Fibroblast of villous mesenchyme (primary cell): ENCODE data around the gene POLR2B. TPM values are rescaled to one million over a fixed set of nuclear protein-coding genes. Genes with fewer than 3 reads are reported as not detected.
"Not testable (repeated sequence)": the region's sequence is repeated elsewhere in the genome, so short reads cannot be mapped to it uniquely, and the experiment has no call there.

Source experiments
- DNase-seq: peaks from one replicate; pipeline ENCODE4 v3.0.0-alpha.2; 2010; ENCODE audit warnings: low read depth
- H3K4me3 ChIP-seq: 2 replicates; pipeline ENCODE4 v1.5.1; 2011; ENCODE audit warnings: low read depth, mild to moderate bottlenecking, low read length
- total RNA-seq: library from RNA; depleted of rRNA; stranded (reverse); fragments of >200 nt; gene quantifications from 2 replicates; pipeline ENCODE4 v1.2.3, GENCODE V29; 2012
- TF ChIP-seq, protein P1 (sequence below): IDR thresholded peaks from 2 replicates; pipeline ENCODE4 v1.5.1; 2012; ENCODE audit warnings: low read depth, mild to moderate bottlenecking, low read length; ENCODE audit not compliant: insufficient read depth

The POLR2B gene
- total RNA-seq, 1 donor = 136 TPM

GRCh38 chr4:57059890-57060716 lies 81.4 kb downstream of the POLR2B start:
- H3K4me3 ChIP-seq = no peak overlapping the region
- DNase-seq = no peak
- TF ChIP-seq, protein P1, sequence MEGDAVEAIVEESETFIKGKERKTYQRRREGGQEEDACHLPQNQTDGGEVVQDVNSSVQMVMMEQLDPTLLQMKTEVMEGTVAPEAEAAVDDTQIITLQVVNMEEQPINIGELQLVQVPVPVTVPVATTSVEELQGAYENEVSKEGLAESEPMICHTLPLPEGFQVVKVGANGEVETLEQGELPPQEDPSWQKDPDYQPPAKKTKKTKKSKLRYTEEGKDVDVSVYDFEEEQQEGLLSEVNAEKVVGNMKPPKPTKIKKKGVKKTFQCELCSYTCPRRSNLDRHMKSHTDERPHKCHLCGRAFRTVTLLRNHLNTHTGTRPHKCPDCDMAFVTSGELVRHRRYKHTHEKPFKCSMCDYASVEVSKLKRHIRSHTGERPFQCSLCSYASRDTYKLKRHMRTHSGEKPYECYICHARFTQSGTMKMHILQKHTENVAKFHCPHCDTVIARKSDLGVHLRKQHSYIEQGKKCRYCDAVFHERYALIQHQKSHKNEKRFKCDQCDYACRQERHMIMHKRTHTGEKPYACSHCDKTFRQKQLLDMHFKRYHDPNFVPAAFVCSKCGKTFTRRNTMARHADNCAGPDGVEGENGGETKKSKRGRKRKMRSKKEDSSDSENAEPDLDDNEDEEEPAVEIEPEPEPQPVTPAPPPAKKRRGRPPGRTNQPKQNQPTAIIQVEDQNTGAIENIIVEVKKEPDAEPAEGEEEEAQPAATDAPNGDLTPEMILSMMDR = no peak

DNA sequence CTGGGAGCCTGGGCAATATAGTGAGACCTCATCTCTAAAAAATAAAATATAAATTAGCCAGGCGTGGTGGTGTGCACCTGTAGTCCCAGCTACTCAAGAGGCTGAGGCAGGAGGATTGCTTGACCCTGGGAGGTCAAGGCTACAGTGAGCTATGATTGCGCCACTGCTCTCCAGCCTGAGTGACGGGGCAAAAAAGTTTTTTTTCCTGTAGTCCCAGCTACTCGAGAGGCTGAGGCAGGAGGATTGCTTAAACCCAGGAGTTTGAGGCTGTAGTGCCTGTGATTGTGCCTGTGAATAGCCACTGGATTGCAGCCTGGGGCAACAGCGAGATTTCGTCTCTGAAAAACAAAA lies 82.0 kb downstream of the POLR2B start:
- DNase-seq, H3K4me3 ChIP-seq: not testable (repeated sequence)

GRCh38 chr4:57061395-57061794 lies 82.7 kb downstream of the POLR2B start:
- no peak overlapping the region for H3K4me3 ChIP-seq
- no peak for DNase-seq
- TF ChIP-seq, protein P1 = no peak

DNA sequence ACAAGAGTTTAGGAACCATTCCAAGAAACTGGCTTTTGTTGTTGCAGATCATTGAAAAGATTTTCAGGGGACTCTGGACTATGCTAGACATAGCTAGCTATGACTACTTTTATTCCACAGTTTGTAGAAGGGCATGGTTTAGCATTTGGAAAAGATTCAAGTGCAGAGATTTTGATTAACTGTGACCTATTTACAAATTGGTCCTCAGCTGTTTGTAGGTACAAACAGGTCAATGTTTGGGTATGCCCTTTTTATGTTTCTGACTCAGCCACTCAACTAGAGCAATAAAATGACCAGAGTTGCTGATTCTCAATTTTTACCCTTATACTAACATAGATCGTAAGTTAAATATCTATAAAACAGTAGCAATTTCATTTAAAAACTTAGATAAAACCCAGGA lies 84.8 kb downstream of the POLR2B start:
- TF ChIP-seq, protein P1 = no peak
- no peak for DNase-seq
- H3K4me3 ChIP-seq = no peak overlapping the region

DNA sequence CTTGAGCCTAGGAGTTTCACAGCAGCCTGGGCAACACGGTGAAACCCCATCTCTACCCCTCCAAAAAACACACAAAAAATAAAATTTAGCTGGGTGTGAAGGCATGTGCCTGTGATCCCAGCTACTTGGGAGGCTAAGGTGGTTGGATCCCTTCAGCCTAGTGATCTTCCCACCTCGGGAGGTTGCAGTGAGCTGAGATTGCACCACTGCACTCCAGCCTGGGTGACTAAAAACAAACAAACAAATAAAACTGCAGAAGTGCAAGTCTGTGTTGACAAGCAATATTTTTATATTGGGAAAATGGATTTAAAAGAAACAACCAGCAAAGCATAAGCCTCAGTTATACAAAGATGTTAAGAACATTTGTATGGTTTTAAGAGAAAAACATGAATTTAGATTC lies 85.4 kb downstream of the POLR2B start:
- TF ChIP-seq, protein P1 = no peak

DNA sequence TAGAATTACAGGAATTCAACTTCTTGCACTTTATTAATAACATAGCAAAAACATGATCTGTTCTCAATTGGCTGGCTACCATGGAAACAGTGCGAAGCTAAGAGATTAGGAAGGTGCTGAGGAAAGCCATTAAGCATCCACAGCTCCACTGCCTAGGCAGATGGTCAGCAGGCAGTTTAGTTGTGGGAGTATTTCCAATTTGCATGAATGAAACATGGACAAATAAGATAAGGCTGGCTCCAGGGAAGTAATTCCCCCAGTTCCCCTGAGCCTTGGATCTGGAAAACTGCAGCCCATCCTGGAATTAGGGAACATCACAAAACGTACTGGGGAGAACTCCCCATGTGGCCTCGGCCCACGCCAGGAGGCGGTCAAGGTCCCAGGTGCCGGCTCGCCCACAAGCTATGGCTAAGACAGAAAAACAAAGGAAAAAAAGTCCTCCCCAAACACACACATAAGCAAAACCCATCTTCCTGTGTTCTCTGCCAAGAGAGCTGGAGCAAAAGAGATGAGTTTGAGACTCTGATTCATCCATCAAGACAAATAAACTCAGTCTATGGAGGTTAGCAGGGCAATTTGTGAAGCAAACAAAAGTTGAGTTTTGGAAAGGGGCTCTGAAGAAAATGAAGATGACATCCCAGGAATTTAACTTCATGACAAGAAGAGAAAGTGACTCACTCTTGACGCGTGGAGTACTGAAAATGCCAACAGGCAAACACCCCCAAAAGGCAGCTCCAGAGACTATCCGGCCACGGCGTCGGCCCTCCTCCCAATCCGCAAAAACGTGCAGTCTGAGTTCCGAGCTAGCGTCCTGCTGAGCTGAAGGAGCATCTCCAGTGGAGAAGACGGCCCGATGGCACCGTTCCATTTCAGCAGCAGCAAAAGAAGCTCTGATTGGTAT lies 86.4 kb downstream of the POLR2B start:
- peak; percentile 87 for DNase-seq
- peak overlapping the region; percentile 13 for H3K4me3 ChIP-seq

More for the DNA sequence above, 85.4 kb downstream of the POLR2B start:
- no peak for DNase-seq
- H3K4me3 ChIP-seq = no peak overlapping the region

More for the DNA sequence above, 86.4 kb downstream of the POLR2B start:
- TF ChIP-seq, protein P1 = no peak
